A549 treated with DMSO at 1 μM for 4 hours (cell line): ENCODE measurements around the gene RAB1A. TPM values are rescaled to one million over a fixed set of nuclear protein-coding genes. Genes with fewer than 3 reads are reported as not detected.

Source experiments
- total RNA-seq: library from RNA; stranded (reverse); fragments of 200-300 nt; extraction: Qiagen RNA extraction; gene quantifications from 5 replicates; pipeline ENCODE4 v1.2.3, GENCODE V29; 2022; ENCODE audit warnings: low read depth

RAB1A gene
- total RNA-seq, result 192 to 259 TPM (median 243 TPM) in 5 replicates

GRCh38 chr2:65129826-65130663 lies at the start of gene RAB1A:
RAB1A (minus strand) TSS chr2:65130106; CDS start chr2:65129915, 191 bp downstream.

GRCh38 chr2:65056215-65057053 lies 73.5 kb downstream of the RAB1A start, which contains the start of gene CEP68:
CEP68 (plus strand) TSS chr2:65056416; CDS start chr2:65069445, 13,029 bp downstream.

Other genes with a start within 250 kb of the RAB1A start
- gene SLC1A4, start 140.7 kb downstream of the RAB1A start, total RNA-seq, result 10.9 to 12.4 TPM (median 11.9 TPM) in 5 replicates
- gene CEP68, start 73.7 kb downstream of the RAB1A start, total RNA-seq, result 8.0 to 11.2 TPM (median 10.7 TPM) in 5 replicates
- 151 to 199 TPM (median 174 TPM) in 5 replicates for gene ACTR2, start 97.7 kb upstream of the RAB1A start, total RNA-seq